Upper lobe of right lung (tissue), 1 donor: ENCODE results near the gene TMED6. TPM values are rescaled to one million over a fixed set of nuclear protein-coding genes. Genes with fewer than 3 reads are reported as not detected.
A peak's percentile ranks its signal among the peaks of the same experiment; 100 is the strongest.

Experiments used
- ATAC-seq: fragments of 200-7000 bp; cut with Tn5 transposase; one replicate; pipeline ENCODE4 v1.9.1; 2020; ENCODE audit warnings: mild to moderate bottlenecking, moderate library complexity
- DNase-seq: peaks from one replicate; pipeline ENCODE4 v3.0.0-alpha.2; 2020
- H3K27ac ChIP-seq: fragments of 200-600 bp; one replicate; pipeline ENCODE4 v1.8.0; 2022
- H3K27me3 ChIP-seq: fragments of 200-600 bp; one replicate; pipeline ENCODE4 v1.8.0; 2022; ENCODE audit warnings: mild to moderate bottlenecking
- H3K36me3 ChIP-seq: fragments of 200-600 bp; one replicate; pipeline ENCODE4 v1.8.0; 2022
- H3K4me1 ChIP-seq: fragments of 200-600 bp; one replicate; pipeline ENCODE4 v1.8.0; 2022
- H3K4me3 ChIP-seq: fragments of 200-600 bp; one replicate; pipeline ENCODE4 v1.8.0; 2022; ENCODE audit warnings: mild to moderate bottlenecking
- H3K9me3 ChIP-seq: fragments of 200-600 bp; one replicate; pipeline ENCODE4 v1.8.0; 2022
- intact Hi-C: fragments of 100-400 bp; cut with DNase I; formaldehyde crosslinking; loops from one replicate; pipeline ENCODE4 v1.11.0; 2022
- total RNA-seq: library from RNA; stranded (reverse); fragmentation: NEBNext Ultra II Directional; extraction: Animal tissue kit (Norgen Biotek cat#: 25700); gene quantifications from one replicate; pipeline ENCODE4 v1.2.1, GENCODE V29; 2021
- TF ChIP-seq, protein P1 (sequence below): fragments of 200-600 bp; IDR thresholded peaks from one replicate; pipeline ENCODE4 v1.8.0; 2022; ENCODE audit warnings: antibody characterized with exemption
- donor health status: DM: no; HTN: yes; CAD: no; lungs with severe emphysema.

Gene TMED6
- total RNA-seq, 1 donor from 2014 or later, result 0.69 TPM

DNA sequence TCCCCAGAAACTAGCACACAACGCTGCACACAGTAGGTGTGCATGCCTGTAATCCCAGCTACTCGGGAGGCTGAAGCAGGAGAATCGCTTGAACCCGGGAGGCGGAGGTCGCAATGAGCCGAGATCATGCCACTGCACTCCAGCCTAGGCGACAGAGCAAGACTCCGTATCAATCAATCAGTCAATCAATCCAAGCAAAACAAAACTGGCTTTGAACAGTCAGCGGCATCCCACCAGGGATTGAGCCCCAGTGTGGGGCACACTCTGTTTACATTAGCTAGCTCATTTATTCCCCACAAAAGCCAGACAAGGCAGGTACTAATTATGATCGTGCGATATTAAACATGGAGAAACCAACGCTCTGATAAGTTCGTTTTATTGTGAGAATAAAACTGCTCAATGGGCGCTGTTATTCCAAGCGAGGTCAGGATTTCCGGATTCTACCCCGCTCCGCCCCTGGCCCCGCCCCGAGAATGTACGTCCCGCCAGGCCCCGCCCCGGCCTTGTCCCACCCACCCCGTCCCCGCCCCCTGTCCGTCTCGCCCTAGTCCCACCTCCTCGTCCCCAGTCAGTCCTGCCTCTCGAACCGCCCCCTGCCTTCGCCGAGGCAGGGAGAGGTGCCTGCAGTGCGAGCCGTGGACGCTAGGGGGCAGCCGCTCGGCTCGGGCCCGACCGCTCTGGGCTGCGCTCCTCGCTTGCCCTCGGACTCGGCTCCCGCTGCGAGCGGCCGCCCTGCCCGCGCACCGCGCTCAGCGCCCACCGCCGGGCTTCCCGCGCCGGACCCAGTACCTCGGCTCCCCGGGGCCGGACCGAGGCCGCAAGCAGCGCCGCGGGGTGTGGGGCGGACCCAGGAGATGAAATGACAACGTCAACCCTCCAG, 40.7 kb downstream of the TMED6 start, which contains the start of gene VPS4A:
VPS4A (plus strand) TSS at position 698 of the 880 bp plus-strand sequence; CDS start at position 860, 162 bp downstream.
- TF ChIP-seq, protein P1, sequence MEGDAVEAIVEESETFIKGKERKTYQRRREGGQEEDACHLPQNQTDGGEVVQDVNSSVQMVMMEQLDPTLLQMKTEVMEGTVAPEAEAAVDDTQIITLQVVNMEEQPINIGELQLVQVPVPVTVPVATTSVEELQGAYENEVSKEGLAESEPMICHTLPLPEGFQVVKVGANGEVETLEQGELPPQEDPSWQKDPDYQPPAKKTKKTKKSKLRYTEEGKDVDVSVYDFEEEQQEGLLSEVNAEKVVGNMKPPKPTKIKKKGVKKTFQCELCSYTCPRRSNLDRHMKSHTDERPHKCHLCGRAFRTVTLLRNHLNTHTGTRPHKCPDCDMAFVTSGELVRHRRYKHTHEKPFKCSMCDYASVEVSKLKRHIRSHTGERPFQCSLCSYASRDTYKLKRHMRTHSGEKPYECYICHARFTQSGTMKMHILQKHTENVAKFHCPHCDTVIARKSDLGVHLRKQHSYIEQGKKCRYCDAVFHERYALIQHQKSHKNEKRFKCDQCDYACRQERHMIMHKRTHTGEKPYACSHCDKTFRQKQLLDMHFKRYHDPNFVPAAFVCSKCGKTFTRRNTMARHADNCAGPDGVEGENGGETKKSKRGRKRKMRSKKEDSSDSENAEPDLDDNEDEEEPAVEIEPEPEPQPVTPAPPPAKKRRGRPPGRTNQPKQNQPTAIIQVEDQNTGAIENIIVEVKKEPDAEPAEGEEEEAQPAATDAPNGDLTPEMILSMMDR, result peak; percentile 81
- H3K27me3 ChIP-seq, result no peaks in the 10 kb centered on the region
- H3K27ac ChIP-seq, result peak within 1 kb of the TSS; percentile 88
- DNase-seq, result peak; percentile 98
- intact Hi-C loops, result no loop called here
- peak within 1 kb of the TSS; percentile 87 for H3K4me3 ChIP-seq
- peaks cover 15% of the 10 kb centered on the region for H3K4me1 ChIP-seq
- peak; percentile 99 for ATAC-seq
- peaks cover 18% of the 10 kb centered on the region for H3K36me3 ChIP-seq
- no peaks in the 10 kb centered on the region for H3K9me3 ChIP-seq

GRCh38 chr16:69309316-69309715, 42.3 kb downstream of the TMED6 start:
- intact Hi-C loops, result no loop called here
- Histone ChIP-seq H3K36me3 (peaks cover 6% of the 10 kb centered on the region), H3K4me1 (peaks cover 15% of the 10 kb centered on the region), H3K27me3 (no peaks in the 10 kb centered on the region), H3K9me3 (no peaks in the 10 kb centered on the region), H3K27ac (no peak overlapping the region), H3K4me3 (no peak overlapping the region)
- no peak for DNase-seq
- TF ChIP-seq, protein P1, result no peak
- ATAC-seq, result no peak

- Histone ChIP-seq H3K4me3 (no peak overlapping the region), H3K27me3 (no peaks in the 10 kb centered on the region), H3K36me3 (peaks cover 7% of the 10 kb centered on the region), H3K9me3 (no peaks in the 10 kb centered on the region), H3K4me1 (peaks cover 9% of the 10 kb centered on the region), H3K27ac (no peak overlapping the region)
- no peak for DNase-seq
- TF ChIP-seq, protein P1, result no peak
- no peak for ATAC-seq
- intact Hi-C loops, result no loop called here
These were observed 43.7 kb downstream of the TMED6 start for GRCh38 chr16:69307856-69308255.

- Histone ChIP-seq H3K27ac (no peak overlapping the region), H3K9me3 (no peaks in the 10 kb centered on the region), H3K36me3 (peaks cover 8% of the 10 kb centered on the region), H3K27me3 (no peaks in the 10 kb centered on the region), H3K4me3 (no peak overlapping the region), H3K4me1 (peaks cover 2% of the 10 kb centered on the region)
- DNase-seq (no peak), ATAC-seq (no peak)
- TF ChIP-seq, protein P1, result no peak
- intact Hi-C loops, result no loop called here
These were observed 44.5 kb downstream of the TMED6 start for GRCh38 chr16:69307091-69307490.

- H3K27me3 ChIP-seq, result no peaks in the 10 kb centered on the region
- TF ChIP-seq, protein P1, result no peak
These were observed 45.6 kb downstream of the TMED6 start for GRCh38 chr16:69306031-69306430.

More at GRCh38 chr16:69306031-69306430, 45.6 kb downstream of the TMED6 start:
- Histone ChIP-seq H3K4me3 (no peak overlapping the region), H3K4me1 (no peaks in the 10 kb centered on the region), H3K36me3 (peaks cover 17% of the 10 kb centered on the region), H3K27ac (no peak overlapping the region), H3K9me3 (no peaks in the 10 kb centered on the region)
- intact Hi-C loops, result no loop called here
- ATAC-seq (no peak), DNase-seq (no peak)
